Measurements from ENCODE around the gene TSHR. TPM values are rescaled to one million over a fixed set of nuclear protein-coding genes. Genes with fewer than 3 reads are reported as not detected.

Gene TSHR
- total RNA-seq, 4 donors from 2014 or later: 0.62 to 0.73 TPM; not detected in 2

DNA sequence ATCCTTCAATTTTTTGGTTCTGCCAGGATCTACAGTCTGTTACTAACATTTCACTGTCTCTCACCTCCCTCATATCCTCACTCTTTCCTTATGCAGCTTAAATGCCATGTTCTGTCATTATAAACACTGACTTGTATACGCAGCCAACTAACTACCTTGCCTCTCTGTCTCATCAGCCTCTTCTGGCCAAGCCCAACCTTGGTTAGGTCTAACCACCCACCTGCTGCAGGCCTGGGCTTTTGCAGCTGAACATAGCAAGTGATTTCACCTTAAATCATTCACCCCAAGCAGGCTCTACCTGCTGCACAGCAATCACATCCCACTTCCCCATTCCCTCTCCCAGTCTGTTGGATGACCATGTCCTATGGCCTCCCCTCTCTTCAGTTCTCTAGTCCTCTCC lies 173.8 kb downstream of the TSHR start:
- no peaks in the 10 kb centered on the region for H3K4me1 ChIP-seq
- DNase-seq: no peak
- no peaks in the 10 kb centered on the region for H3K36me3 ChIP-seq
- TF ChIP-seq, protein P1, sequence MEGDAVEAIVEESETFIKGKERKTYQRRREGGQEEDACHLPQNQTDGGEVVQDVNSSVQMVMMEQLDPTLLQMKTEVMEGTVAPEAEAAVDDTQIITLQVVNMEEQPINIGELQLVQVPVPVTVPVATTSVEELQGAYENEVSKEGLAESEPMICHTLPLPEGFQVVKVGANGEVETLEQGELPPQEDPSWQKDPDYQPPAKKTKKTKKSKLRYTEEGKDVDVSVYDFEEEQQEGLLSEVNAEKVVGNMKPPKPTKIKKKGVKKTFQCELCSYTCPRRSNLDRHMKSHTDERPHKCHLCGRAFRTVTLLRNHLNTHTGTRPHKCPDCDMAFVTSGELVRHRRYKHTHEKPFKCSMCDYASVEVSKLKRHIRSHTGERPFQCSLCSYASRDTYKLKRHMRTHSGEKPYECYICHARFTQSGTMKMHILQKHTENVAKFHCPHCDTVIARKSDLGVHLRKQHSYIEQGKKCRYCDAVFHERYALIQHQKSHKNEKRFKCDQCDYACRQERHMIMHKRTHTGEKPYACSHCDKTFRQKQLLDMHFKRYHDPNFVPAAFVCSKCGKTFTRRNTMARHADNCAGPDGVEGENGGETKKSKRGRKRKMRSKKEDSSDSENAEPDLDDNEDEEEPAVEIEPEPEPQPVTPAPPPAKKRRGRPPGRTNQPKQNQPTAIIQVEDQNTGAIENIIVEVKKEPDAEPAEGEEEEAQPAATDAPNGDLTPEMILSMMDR (IDR thresholded peaks at IDR 0.05): no peak
- TF ChIP-seq POLR2A (IDR thresholded peaks at IDR 0.05): no peak
- no peaks in the 10 kb centered on the region for H3K27me3 ChIP-seq
- intact Hi-C loops (cut with DNase I; ENCODE audit: low total_unique reads): no loop called here
- H3K9me3 ChIP-seq: no peaks in the 10 kb centered on the region
- H3K27ac ChIP-seq: no peak overlapping the region
- no peak overlapping the region for H3K4me3 ChIP-seq

- no peaks in the 10 kb centered on the region for H3K9me3 ChIP-seq
Observed at GRCh38 chr14:81132468-81132867, 177.0 kb downstream of the TSHR start.

DNA sequence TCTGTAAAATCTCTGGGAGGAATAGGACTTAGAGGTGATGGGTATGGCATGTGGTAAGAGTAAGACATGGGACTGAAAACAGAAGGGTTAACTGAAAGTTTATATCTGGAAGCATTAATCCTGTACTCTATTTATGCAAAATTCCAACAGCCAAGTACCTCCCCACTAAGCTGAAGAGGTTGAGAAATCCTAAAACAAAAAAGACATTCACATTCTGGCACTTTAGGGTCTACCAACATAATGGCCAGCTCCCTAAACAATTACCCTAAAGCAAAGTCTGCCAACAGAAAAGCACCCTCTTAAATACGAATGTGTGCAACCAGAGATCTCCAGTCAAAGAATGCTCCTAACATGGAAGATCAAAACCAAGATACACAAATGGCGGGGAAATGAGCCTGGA lies 178.0 kb downstream of the TSHR start:
- no peak for TF ChIP-seq POLR2A (IDR thresholded peaks at IDR 0.05)
- TF ChIP-seq, protein P1 (IDR thresholded peaks at IDR 0.05): no peak
- H3K36me3 ChIP-seq: no peaks in the 10 kb centered on the region
- intact Hi-C loops (cut with DNase I; ENCODE audit: low total_unique reads): no loop called here

More at GRCh38 chr14:81132468-81132867, 177.0 kb downstream of the TSHR start:
- intact Hi-C loops (cut with DNase I; ENCODE audit: low total_unique reads): no loop called here
- Histone ChIP-seq H3K27ac (no peak overlapping the region), H3K4me3 (no peak overlapping the region), H3K4me1 (no peaks in the 10 kb centered on the region), H3K36me3 (no peaks in the 10 kb centered on the region), H3K27me3 (no peaks in the 10 kb centered on the region)
- no peak for DNase-seq
- TF ChIP-seq POLR2A (IDR thresholded peaks at IDR 0.05): no peak
- TF ChIP-seq, protein P1 (IDR thresholded peaks at IDR 0.05): no peak

GRCh38 chr14:81137316-81137715 lies 181.9 kb downstream of the TSHR start:
- TF ChIP-seq POLR2A (IDR thresholded peaks at IDR 0.05): no peak
- TF ChIP-seq, protein P1 (IDR thresholded peaks at IDR 0.05): no peak
- no peaks in the 10 kb centered on the region for H3K36me3 ChIP-seq
- H3K27me3 ChIP-seq: no peaks in the 10 kb centered on the region
- intact Hi-C loops (cut with DNase I; ENCODE audit: low total_unique reads): no loop called here
- H3K4me3 ChIP-seq: no peak overlapping the region
- no peak for DNase-seq
- no peaks in the 10 kb centered on the region for H3K4me1 ChIP-seq
- no peaks in the 10 kb centered on the region for H3K9me3 ChIP-seq
- no peak overlapping the region for H3K27ac ChIP-seq

More for the DNA sequence above, 178.0 kb downstream of the TSHR start:
- DNase-seq: no peak
- no peaks in the 10 kb centered on the region for H3K9me3 ChIP-seq
- no peak overlapping the region for H3K27ac ChIP-seq
- H3K4me3 ChIP-seq: no peak overlapping the region
- H3K27me3 ChIP-seq: no peaks in the 10 kb centered on the region
- H3K4me1 ChIP-seq: no peaks in the 10 kb centered on the region

DNA sequence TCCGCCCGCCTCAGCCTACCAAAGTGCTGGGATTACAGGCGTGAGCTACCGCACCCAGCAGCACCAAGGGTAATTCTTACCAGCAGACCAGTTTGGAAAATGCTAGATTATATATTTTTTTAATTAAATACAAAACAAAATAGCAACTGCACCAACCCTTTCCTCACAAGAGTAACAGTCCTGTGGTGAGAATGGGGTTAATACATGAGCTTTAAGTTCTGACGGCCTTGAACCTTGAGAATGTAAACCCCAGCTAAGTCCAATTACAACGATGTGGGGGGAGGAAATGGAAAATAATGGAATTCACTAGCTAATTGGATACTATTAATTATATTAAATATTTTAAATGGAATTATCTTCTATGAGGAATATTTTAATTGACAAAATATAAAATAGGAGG lies 183.0 kb downstream of the TSHR start:
- no peak for DNase-seq
- intact Hi-C loops (cut with DNase I; ENCODE audit: low total_unique reads): no loop called here
- no peaks in the 10 kb centered on the region for H3K4me1 ChIP-seq
- no peaks in the 10 kb centered on the region for H3K27me3 ChIP-seq
- no peaks in the 10 kb centered on the region for H3K9me3 ChIP-seq
- TF ChIP-seq, protein P1 (IDR thresholded peaks at IDR 0.05): no peak
- no peak for TF ChIP-seq POLR2A (IDR thresholded peaks at IDR 0.05)
- H3K36me3 ChIP-seq: no peaks in the 10 kb centered on the region
- H3K27ac ChIP-seq: no peak overlapping the region
- H3K4me3 ChIP-seq: no peak overlapping the region
